Psoas muscle (tissue), 8 donors: Measurements from ENCODE around the gene DIP2C. TPM values are rescaled to one million over a fixed set of nuclear protein-coding genes. Genes with fewer than 3 reads are reported as not detected.

ENCODE experiments used
- ATAC-seq, 4 donors: fragments of 200-7000 bp; cut with Tn5 transposase; one replicate each; pipeline ENCODE4 v1.9.1; 2020; ENCODE audit warnings: moderate library complexity in 3 of 4, mild to moderate bottlenecking in 2 of 4
- DNase-seq, 2 donors: peaks; one replicate each; pipeline ENCODE4 v3.0.0-alpha.2; 2020
- H3K27ac ChIP-seq: fragments of 200-600 bp; one replicate; pipeline ENCODE4 v1.8.0; 2022
- H3K27me3 ChIP-seq, 3 donors: fragments of 200-600 bp in 1 of 3; one replicate each; pipeline versions ENCODE4 v1.6.1 to v1.8.0; 2013 to 2022; ENCODE audit warnings: low read length in 2 of 3, mild to moderate bottlenecking in 2 of 3, moderate library complexity in 1 of 3; ENCODE audit not compliant: insufficient read depth in 3 of 3
- H3K36me3 ChIP-seq, 2 donors: fragments of 200-600 bp in 1 of 2; one replicate each; pipeline versions ENCODE4 v1.6.1 to v1.8.0; 2013 to 2022; ENCODE audit warnings: low read depth in 1 of 2, mild to moderate bottlenecking in 1 of 2, moderate library complexity in 1 of 2; ENCODE audit not compliant: insufficient read depth in 1 of 2
- H3K4me1 ChIP-seq: fragments of 200-600 bp; one replicate; pipeline ENCODE4 v1.8.0; 2022
- H3K4me3 ChIP-seq: fragments of 200-600 bp; one replicate; pipeline ENCODE4 v1.8.0; 2022; ENCODE audit warnings: mild to moderate bottlenecking
- H3K9me3 ChIP-seq: fragments of 200-600 bp; one replicate; pipeline ENCODE4 v1.8.0; 2022
- CTCF ChIP-seq: fragments of 200-600 bp; IDR thresholded peaks from one replicate; pipeline ENCODE4 v1.8.0; 2022; ENCODE audit warnings: antibody characterized with exemption
- WGBS, 3 donors: extraction: QIAGEN DNeasy Blood & Tissue Kit; methylation state at CpG; one replicate each; pipeline versions ENCODE4 v1.1.6 to v1.1.7; 2013; 5-methylcytosine and 5-hydroxymethylcytosine counted together
- intact Hi-C, 2 donors: fragments of 100-400 bp; cut with DNase I; formaldehyde crosslinking; loops; one replicate each; pipeline versions ENCODE4 v1.11.0 to v1.14.2; 2022
- polyA plus RNA-seq, 3 donors: library from polyadenylated mRNA; stranded (reverse); fragments of 200-250 nt; gene quantifications; one replicate each; pipeline ENCODE4 v1.2.3, GENCODE V29; 2013
- total RNA-seq, 4 donors: library from RNA; stranded (reverse); fragmentation: NEBNext Ultra II Directional in 2 of 4; extraction: Animal tissue kit (Norgen Biotek cat#: 25700) in 2 of 4; gene quantifications; one replicate each; pipeline versions ENCODE4 v1.2.1 to v1.2.4, GENCODE V29; 2021 to 2023
- donor health status: healthy with polysubstance abuse.
- donor health status: DM: no; HTN: no; CAD: no; lungs with moderate emphysema.
- donor health status: Bipolar disorder and iron deficiency.
- donor health status: healthy.
- donor health status: DM: yes; HTN: yes; CAD: no.
- donor health status: DM: no; HTN: no; CAD: no.
- donor health status: DM: no; HTN: no; CAD: no.
- donor health status: DM: yes; HTN: yes; CAD: no.

DIP2C gene
- total and polyA plus RNA-seq, 7 donors = 7.7 to 32.0 (median 25.0) TPM

- intact Hi-C loops = no loop called here
- no peak for TF ChIP-seq CTCF
- Histone ChIP-seq H3K9me3 (no peaks in the 10 kb centered on the region), H3K4me1 (no peaks in the 10 kb centered on the region), H3K36me3 (no peaks in the 10 kb centered on the region), H3K4me3 (no peak overlapping the region), H3K27ac (no peak overlapping the region), H3K27me3 (peaks cover 0 to 2% (median 0%) of the 10 kb centered on the region in 3 donors)
- no peak for DNase-seq
- ATAC-seq = no peak
- 93 to 94% (median 93%) methylated on average over 16 of the region's 16 CpGs for WGBS, 3 donors
Observed at GRCh38 chr10:723973-724372, 34.5 kb upstream of the DIP2C start.

- Histone ChIP-seq H3K36me3 (no peaks in the 10 kb centered on the region), H3K4me1 (no peaks in the 10 kb centered on the region), H3K27me3 (peaks cover 0 to 2% (median 0%) of the 10 kb centered on the region in 3 donors), H3K27ac (no peak overlapping the region), H3K4me3 (no peak overlapping the region), H3K9me3 (no peaks in the 10 kb centered on the region)
- WGBS, 3 donors = 92 to 93% (median 93%) methylated on average over 26 of the region's 26 CpGs
- intact Hi-C loops = no loop called here
- TF ChIP-seq CTCF = no peak
- ATAC-seq (no peak), DNase-seq (no peak)
Observed at GRCh38 chr10:722281-723060, 33.0 kb upstream of the DIP2C start.

- 87 to 90% (median 89%) methylated on average over 5 to 6 of the region's 6 CpGs for WGBS, 3 donors
- H3K4me1 ChIP-seq = no peaks in the 10 kb centered on the region
- DNase-seq = no peak
- H3K36me3 ChIP-seq = no peaks in the 10 kb centered on the region
- intact Hi-C loops = loop anchor here in 1 of 2 donors (10.0 kb wide), 1 partner anchor 47 kb away; no protein-coding TSS in a partner anchor
- ATAC-seq = no peak
- peaks cover 15% of the 10 kb centered on the region for H3K9me3 ChIP-seq
- H3K27me3 ChIP-seq = no peaks in the 10 kb centered on the region
- no peak overlapping the region for H3K27ac ChIP-seq
- no peak overlapping the region for H3K4me3 ChIP-seq
- no peak for TF ChIP-seq CTCF
Observed at GRCh38 chr10:718143-718700, 28.8 kb upstream of the DIP2C start.

GRCh38 chr10:717458-717857 is 28.0 kb upstream of the DIP2C start:
- Histone ChIP-seq H3K27me3 (no peaks in the 10 kb centered on the region), H3K27ac (no peak overlapping the region), H3K4me3 (no peak overlapping the region), H3K9me3 (peaks cover 15% of the 10 kb centered on the region), H3K36me3 (no peaks in the 10 kb centered on the region), H3K4me1 (no peaks in the 10 kb centered on the region)
- ATAC-seq = no peak
- DNase-seq = no peak
- TF ChIP-seq CTCF = no peak
- intact Hi-C loops = loop anchor here in 1 of 2 donors (10.0 kb wide), 1 partner anchor 47 kb away; no protein-coding TSS in a partner anchor
- 69 to 84% (median 75%) methylated on average over 11 of the region's 11 CpGs for WGBS, 3 donors
